ENCODE results near the gene RBMXL3. TPM values are rescaled to one million over a fixed set of nuclear protein-coding genes. Genes with fewer than 3 reads are reported as not detected.

The RBMXL3 gene
- total and polyA plus RNA-seq, 2 of the 13 experiments (the other 11 are each of a cell fraction or from before 2014, with no cell fraction given) = not detected

- H3K79me2 ChIP-seq (ENCODE audit: insufficient read depth, low read length) = no peaks in the 10 kb centered on the region
- no peak overlapping the region for H3K9ac ChIP-seq (ENCODE audit: insufficient read depth, low read depth, low read length)
- no peak overlapping the region for H3K4me3 ChIP-seq (replicated peaks in 1 of 3; ENCODE audit: insufficient read depth in 1 of 3, low read depth in 2 of 3, low read length in 3 of 3)
- no peaks in the 10 kb centered on the region for H3K36me3 ChIP-seq (replicated peaks in 1 of 2; ENCODE audit: control insufficient read depth in 1 of 2, insufficient read depth in 2 of 2, low read length in 2 of 2)
- BruUV-seq (replicated peaks) = no TSS peak
- no peak overlapping the region for H3K4me2 ChIP-seq (ENCODE audit: low read depth, low read length)
- intact Hi-C loops (cut with micrococcal nuclease; ENCODE audit: unreplicated experiment) = loop anchor here (5.0 kb wide), 1 partner anchor 388 kb away; the partner anchor contains the start of gene PLS3
- no peaks in the 10 kb centered on the region for H3K27me3 ChIP-seq (ENCODE audit: control insufficient read depth in 1 of 2, insufficient read depth in 2 of 2, low read length in 2 of 2)
- no peak overlapping the region for H3K27ac ChIP-seq (ENCODE audit: extremely low read length, insufficient read depth, low read length)
- H3K9me3 ChIP-seq (ENCODE audit: low read length) = no peaks in the 10 kb centered on the region
- FAIRE-seq = no peak
- CTCF ChIA-PET (ENCODE audit: low intra/inter-chr PET ratio, low total read pairs) = no interaction called here
- H2AFZ ChIP-seq (ENCODE audit: low read length) = no peak overlapping the region
- in situ Hi-C loops (cut with HindIII; ENCODE audit: extremely low pct_ligation_motif_present, low pct_unique_long_range_greater_than_20kb) = no loop called here
- POLR2A ChIA-PET = no interaction called here
- DNase-seq (ENCODE audit: low spot score) = no peak
- TF ChIP-seq ZNF839 (CRISPR knock-in tag; IDR thresholded peaks at IDR 0.05; ENCODE audit: borderline replicate concordance) (no peak), TARDBP (CRISPR knock-in tag; IDR thresholded peaks at IDR 0.05) (no peak), CSRNP1 (CRISPR knock-in tag; IDR thresholded peaks at IDR 0.05) (no peak), MYNN (CRISPR knock-in tag; IDR thresholded peaks at IDR 0.05; ENCODE audit: low read depth) (no peak), KDM4B (CRISPR knock-in tag; IDR thresholded peaks at IDR 0.05) (no peak), REL (CRISPR knock-in tag; conservative IDR thresholded peaks at IDR 0.05) (no peak)
- no peaks in the 10 kb centered on the region for H3K4me1 ChIP-seq (ENCODE audit: insufficient read depth, low read length)
- ATAC-seq = no peak
- H4K20me1 ChIP-seq (ENCODE audit: insufficient read depth, low read length) = no peaks in the 10 kb centered on the region
- WGBS (ENCODE audit: low lambda C conversion rate) = 33% methylated on average over 3 of the region's 3 CpGs
Observed at GRCh38 chrX:115174548-115174947, 14.7 kb upstream of the RBMXL3 start.

- H2AFZ ChIP-seq (ENCODE audit: low read length) = no peak overlapping the region
- BruUV-seq (replicated peaks) = no TSS peak
- H3K27me3 ChIP-seq (ENCODE audit: control insufficient read depth in 1 of 2, insufficient read depth in 2 of 2, low read length in 2 of 2) = no peaks in the 10 kb centered on the region
- H3K27ac ChIP-seq (ENCODE audit: extremely low read length, insufficient read depth, low read length) = no peak overlapping the region
- DNase-seq (ENCODE audit: low spot score) (no peak), ATAC-seq (no peak), FAIRE-seq (no peak)
- no peaks in the 10 kb centered on the region for H4K20me1 ChIP-seq (ENCODE audit: insufficient read depth, low read length)
- no peaks in the 10 kb centered on the region for H3K4me1 ChIP-seq (ENCODE audit: insufficient read depth, low read length)
- intact Hi-C loops (cut with micrococcal nuclease; ENCODE audit: unreplicated experiment) (no loop called here), in situ Hi-C loops (cut with HindIII; ENCODE audit: extremely low pct_ligation_motif_present, low pct_unique_long_range_greater_than_20kb) (no loop called here)
- no peak for TF ChIP-seq SRY (CRISPR knock-in tag; IDR thresholded peaks at IDR 0.05)
- no peak for TF ChIP-seq ZNF552 (CRISPR knock-in tag; IDR thresholded peaks at IDR 0.05; ENCODE audit: borderline replicate concordance)
- no peak for TF ChIP-seq ZFP41 (CRISPR knock-in tag; IDR thresholded peaks at IDR 0.05; ENCODE audit: borderline replicate concordance)
- TF ChIP-seq TARDBP (CRISPR knock-in tag; IDR thresholded peaks at IDR 0.05) = no peak
- no peak for TF ChIP-seq RFXAP (CRISPR knock-in tag; IDR thresholded peaks at IDR 0.05; ENCODE audit: borderline replicate concordance)
- no peak for TF ChIP-seq SNRNP70 (IDR thresholded peaks at IDR 0.05; ENCODE audit: low read depth, low read length)
- H3K4me3 ChIP-seq (replicated peaks in 1 of 3; ENCODE audit: insufficient read depth in 1 of 3, low read depth in 2 of 3, low read length in 3 of 3) = no peak overlapping the region
- H3K4me2 ChIP-seq (ENCODE audit: low read depth, low read length) = no peak overlapping the region
- WGBS (ENCODE audit: low lambda C conversion rate) = 0% methylated on average over 4 of the region's 4 CpGs
- no peaks in the 10 kb centered on the region for H3K9me3 ChIP-seq (ENCODE audit: low read length)
- no peaks in the 10 kb centered on the region for H3K36me3 ChIP-seq (replicated peaks in 1 of 2; ENCODE audit: control insufficient read depth in 1 of 2, insufficient read depth in 2 of 2, low read length in 2 of 2)
- H3K79me2 ChIP-seq (ENCODE audit: insufficient read depth, low read length) = no peaks in the 10 kb centered on the region
- no peak overlapping the region for H3K9ac ChIP-seq (ENCODE audit: insufficient read depth, low read depth, low read length)
- ChIA-PET CTCF (ENCODE audit: low intra/inter-chr PET ratio, low total read pairs) (no interaction called here), POLR2A (no interaction called here)
Observed at GRCh38 chrX:115177932-115178331, 11.3 kb upstream of the RBMXL3 start.

All from HepG2 (cell line).